ENCODE measurements around the gene ANKRD13A. TPM values are rescaled to one million over a fixed set of nuclear protein-coding genes. Genes with fewer than 3 reads are reported as not detected.

The ANKRD13A gene
- total and polyA plus RNA-seq, 2 of the 13 experiments (the other 11 are each of a cell fraction or from before 2014, with no cell fraction given), result 34.1 to 41.6 TPM

DNA sequence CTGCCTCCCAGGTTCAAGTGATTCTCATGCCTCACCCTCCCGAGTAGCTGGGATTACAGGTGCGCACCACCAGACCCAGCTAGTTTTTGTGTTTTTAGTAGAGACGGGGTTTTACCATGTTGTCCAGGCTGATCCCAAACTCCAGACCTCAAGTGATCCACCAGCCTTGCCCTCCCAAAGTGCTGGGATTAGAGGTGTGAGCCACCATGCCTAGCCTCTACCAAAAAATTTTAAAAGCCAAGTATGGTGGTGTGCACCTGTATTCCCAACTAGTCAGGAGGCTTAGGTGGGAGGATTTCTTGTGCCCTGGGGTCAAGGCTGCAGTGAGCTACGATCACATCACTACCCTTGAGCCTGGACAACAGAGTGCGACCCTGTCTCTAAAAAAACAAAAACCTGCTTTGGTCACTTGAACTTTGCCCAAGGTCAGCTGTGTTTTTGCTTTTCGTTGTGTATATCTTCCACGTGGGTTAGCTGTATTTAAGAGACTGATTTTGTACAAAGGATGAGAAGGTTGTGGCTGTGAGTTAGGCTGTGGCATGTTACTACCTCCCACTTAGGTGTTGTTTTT, 36.4 kb downstream of the ANKRD13A start (continued):
- TF ChIP-seq FOXJ3 (CRISPR knock-in tag; IDR thresholded peaks at IDR 0.05; ENCODE audit: borderline replicate concordance) (peak; percentile 87; the same call in 1 of the 2 replicates), FOXP1 (IDR thresholded peaks at IDR 0.05) (no peak), FOXP1 (CRISPR knock-in tag; IDR thresholded peaks at IDR 0.05) (peak; percentile 70), TEAD3 (CRISPR knock-in tag; optimal IDR thresholded peaks at IDR 0.05; ENCODE audit: borderline replicate concordance) (peak; percentile 58), NR1H2 (CRISPR knock-in tag; IDR thresholded peaks at IDR 0.05; ENCODE audit: borderline replicate concordance, low read depth) (no peak), NR2F1 (CRISPR knock-in tag; IDR thresholded peaks at IDR 0.05) (peak; percentile 82 to 93), YEATS2 (CRISPR knock-in tag; IDR thresholded peaks at IDR 0.05; ENCODE audit: borderline replicate concordance) (no peak), THAP9 (CRISPR knock-in tag; IDR thresholded peaks at IDR 0.05; ENCODE audit: borderline replicate concordance) (no peak), ZNF292 (CRISPR knock-in tag; IDR thresholded peaks at IDR 0.05; ENCODE audit: borderline replicate concordance, low read depth) (peak; percentile 46; the same call in 1 of the 2 replicates), ZNF549 (CRISPR knock-in tag; IDR thresholded peaks at IDR 0.05) (0 out of 2 replicates have a peak, but pooled peaks have one; percentile 57), ZNF83 (CRISPR knock-in tag; IDR thresholded peaks at IDR 0.05; ENCODE audit: borderline replicate concordance) (no peak), ZNF605 (CRISPR knock-in tag; IDR thresholded peaks at IDR 0.05) (peak; percentile 63; the same call in 1 of the 2 replicates), ZNF343 (CRISPR knock-in tag; IDR thresholded peaks at IDR 0.05) (no peak), ZSCAN30 (CRISPR knock-in tag; IDR thresholded peaks at IDR 0.05) (no peak), FOXA1 (IDR thresholded peaks at IDR 0.05) (no peak), FOXA1 (CRISPR knock-in tag; IDR thresholded peaks at IDR 0.05) (no peak)

All from HepG2 (cell line).